Measurements from ENCODE around the gene CTAG1B. TPM values are rescaled to one million over a fixed set of nuclear protein-coding genes. Genes with fewer than 3 reads are reported as not detected.
"Not testable (repeated sequence)": the region's sequence is repeated elsewhere in the genome, so short reads cannot be mapped to it uniquely, and the experiment has no call there.

Gene CTAG1B
- total RNA-seq (not detected), polyA plus RNA-seq (ENCODE audit: insufficient read length in 6 of 6) (not detected)
- long read RNA-seq, donor 1 = 0 reads
- long read RNA-seq, donor 2 = 0 reads
- long read RNA-seq, donor 3 = 0 reads
- long read RNA-seq, donor 4 = 0 reads
- long read RNA-seq, donor 5 = 0 reads
- long read RNA-seq, donor 6 = 0 reads
- long read RNA-seq, donor 7 = 0 reads
- long read RNA-seq, donor 8 = 0 reads
- long read RNA-seq, donor 9 = 0 reads
- long read RNA-seq, donor 10 = 0 reads
- long read RNA-seq, donor 11 = 0 reads
- long read RNA-seq, donor 12 = 0 reads

DNA sequence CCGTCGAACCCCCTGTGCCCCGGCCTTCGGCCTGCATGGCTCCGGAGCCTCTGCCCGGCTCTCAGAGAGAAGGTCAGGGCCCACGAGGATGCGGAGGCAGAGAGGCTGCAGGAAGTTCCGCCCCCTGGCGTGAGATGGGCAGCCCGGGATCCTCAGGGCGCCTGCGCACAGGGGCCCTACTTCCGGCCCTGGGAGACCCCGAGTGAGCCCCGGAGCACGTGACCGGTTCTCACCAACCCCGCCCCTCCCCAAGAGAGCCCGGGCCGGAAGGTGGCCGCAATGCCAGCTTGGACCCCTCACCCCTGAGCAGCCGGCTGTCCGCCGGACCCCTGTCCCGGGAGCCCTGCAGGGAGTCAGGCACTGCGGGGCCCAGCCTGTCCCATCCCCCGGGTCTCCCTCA lies at the start of gene CTAG1B:
Gene CTAG1B (minus strand): TSS at position 101 of the 400 bp plus-strand sequence. CDS start 64 bp downstream, at position 37.
- H3K27ac ChIP-seq; H3K9me3 ChIP-seq; DNase-seq; H3K4me1 ChIP-seq; H3K36me3 ChIP-seq; intact Hi-C loops (cut with DNase I); H3K4me3 ChIP-seq; ATAC-seq; H3K27me3 ChIP-seq: not testable (repeated sequence)

DNA sequence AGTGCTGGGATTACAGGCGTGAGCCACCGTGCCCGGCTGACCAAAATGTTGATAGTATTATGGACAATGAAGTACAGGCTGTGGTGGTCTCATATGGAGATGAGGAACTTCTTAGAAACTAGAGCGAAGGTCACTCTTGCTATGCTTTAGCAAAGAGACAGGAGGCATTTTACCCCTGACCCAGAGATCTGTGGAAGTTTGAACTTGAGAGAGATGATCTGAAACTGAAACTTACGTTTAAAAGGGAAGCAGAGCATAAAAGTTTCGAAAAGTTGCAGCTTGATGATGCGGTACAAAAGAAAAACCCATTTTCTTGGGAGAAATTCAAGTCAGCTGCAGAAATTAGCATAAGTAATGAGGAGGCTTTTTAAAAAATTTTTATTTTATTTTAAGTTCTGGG lies 42.8 kb upstream of the CTAG1B start:
- Histone ChIP-seq H3K4me1 (no peaks in the 10 kb centered on the region), H3K27ac (no peak overlapping the region), H3K36me3 (no peaks in the 10 kb centered on the region), H3K9me3 (no peaks in the 10 kb centered on the region), H3K4me3 (no peak overlapping the region), H3K27me3 (no peaks in the 10 kb centered on the region)
- intact Hi-C loops (cut with DNase I) = no loop called here
- DNase-seq (no peak), ATAC-seq (no peak)
- no peak for TF ChIP-seq CTCF (IDR thresholded peaks at IDR 0.05)

DNA sequence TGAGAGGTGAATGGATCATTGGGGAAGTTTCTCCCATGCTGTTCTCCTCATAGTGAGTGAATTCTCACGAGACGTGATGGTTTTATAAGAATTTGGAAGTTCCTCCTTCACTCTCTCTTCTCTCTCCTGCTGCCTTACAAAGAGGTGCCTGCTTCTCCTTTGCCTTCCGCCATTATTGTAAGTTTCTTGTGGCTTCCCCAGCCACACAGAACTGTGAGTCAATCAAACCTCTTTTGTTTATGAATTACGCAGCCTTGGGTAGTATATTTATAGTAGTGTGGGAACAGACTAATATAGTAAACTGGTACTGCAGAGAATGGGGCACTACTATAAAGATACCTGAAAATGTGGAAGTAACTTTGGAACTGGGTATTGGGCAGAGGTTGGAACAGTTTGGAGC lies 42.1 kb upstream of the CTAG1B start:
- intact Hi-C loops (cut with DNase I) = no loop called here
- Histone ChIP-seq H3K4me3 (no peak overlapping the region), H3K27ac (no peak overlapping the region), H3K4me1 (no peaks in the 10 kb centered on the region), H3K27me3 (no peaks in the 10 kb centered on the region), H3K9me3 (no peaks in the 10 kb centered on the region), H3K36me3 (no peaks in the 10 kb centered on the region)
- TF ChIP-seq CTCF (IDR thresholded peaks at IDR 0.05) = no peak
- DNase-seq = no peak
- no peak for ATAC-seq

- DNase-seq (no peak), ATAC-seq (no peak)
- H3K4me1 ChIP-seq = no peaks in the 10 kb centered on the region
- no peak overlapping the region for H3K27ac ChIP-seq
- H3K27me3 ChIP-seq = no peaks in the 10 kb centered on the region
- no peak overlapping the region for H3K4me3 ChIP-seq
- intact Hi-C loops (cut with DNase I) = no loop called here
- TF ChIP-seq CTCF (IDR thresholded peaks at IDR 0.05) = no peak
- H3K36me3 ChIP-seq = no peaks in the 10 kb centered on the region
- no peaks in the 10 kb centered on the region for H3K9me3 ChIP-seq
Measured at GRCh38 chrX:154660541-154660940, 41.5 kb upstream of the CTAG1B start.

GRCh38 chrX:154658957-154659356 lies 39.9 kb upstream of the CTAG1B start:
- Histone ChIP-seq H3K4me3 (no peak overlapping the region), H3K9me3 (no peaks in the 10 kb centered on the region), H3K27me3 (no peaks in the 10 kb centered on the region), H3K27ac (no peak overlapping the region), H3K4me1 (no peaks in the 10 kb centered on the region), H3K36me3 (no peaks in the 10 kb centered on the region)
- TF ChIP-seq CTCF (IDR thresholded peaks at IDR 0.05) = no peak
- DNase-seq (no peak), ATAC-seq (no peak)
- intact Hi-C loops (cut with DNase I) = no loop called here

DNA sequence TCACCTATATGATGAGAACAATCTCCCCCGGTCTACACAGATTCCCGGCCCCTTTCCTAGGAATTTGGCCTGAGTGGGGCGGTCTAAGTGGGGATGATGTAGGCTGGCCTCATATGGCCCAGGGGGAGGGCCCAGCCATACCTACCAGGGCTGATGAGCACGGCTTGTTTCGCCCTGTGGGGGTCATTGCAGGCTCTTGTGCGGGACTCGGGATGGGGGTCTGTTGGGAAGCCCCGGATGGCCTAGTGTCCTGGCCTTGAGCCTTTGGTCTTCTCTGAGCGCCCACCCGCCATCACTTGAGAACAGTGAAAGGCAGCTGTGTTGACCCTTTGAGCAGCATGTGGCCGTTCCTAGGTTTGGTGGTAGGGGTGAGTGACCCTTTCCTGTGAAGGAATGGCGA lies 39.1 kb upstream of the CTAG1B start:
- Histone ChIP-seq H3K36me3 (no peaks in the 10 kb centered on the region), H3K4me1 (no peaks in the 10 kb centered on the region), H3K9me3 (no peaks in the 10 kb centered on the region), H3K27me3 (no peaks in the 10 kb centered on the region), H3K27ac (no peak overlapping the region), H3K4me3 (no peak overlapping the region)
- TF ChIP-seq CTCF (IDR thresholded peaks at IDR 0.05) = no peak
- no peak for DNase-seq
- ATAC-seq = no peak
- intact Hi-C loops (cut with DNase I) = no loop called here
